Measurements from ENCODE around the gene RNF4. TPM values are rescaled to one million over a fixed set of nuclear protein-coding genes. Genes with fewer than 3 reads are reported as not detected.

RNF4 gene
- total RNA-seq, 1 donor from 2014 or later = 102 TPM

Other genes starting within 250 kb of the RNF4 start
- gene HAUS3, start 227.0 kb upstream of the RNF4 start, total RNA-seq = 21.6 and 25.9 TPM in 2 replicates
- 7.6 and 9.4 TPM in 2 replicates for gene POLN, start 227.0 kb upstream of the RNF4 start, total RNA-seq
- gene MXD4, start 207.0 kb upstream of the RNF4 start, total RNA-seq = 22.5 and 25.1 TPM in 2 replicates
- gene ZFYVE28, start 50.5 kb upstream of the RNF4 start, total RNA-seq = 21.2 and 21.6 TPM in 2 replicates
- not detected in 2 replicates for gene CFAP99, start 50.2 kb upstream of the RNF4 start, total RNA-seq
- 35.0 and 37.7 TPM in 2 replicates for gene FAM193A, start 67.5 kb downstream of the RNF4 start, total RNA-seq

All from T-helper 1 cell treated with Interleukin-12 subunit alpha and Interleukin-12 subunit beta and Interleukin-4 antibody, amounts not matched to agents 30 ng/mL and 1 ng/mL, for 36 hours (primary cell).